PC-9 (cell line): Measurements from ENCODE around the gene CALR3.

Experiments
- EZH2 ChIP-seq: fragments of 200-600 bp; sonication (generic); IDR thresholded peaks from 2 replicates; pipeline ENCODE4 v1.8.0; 2017; ENCODE audit warnings: antibody characterized with exemption, low read depth
- TF ChIP-seq, protein P1 (sequence below): fragments of 200-600 bp; sonication (generic); conservative IDR thresholded peaks from 2 replicates; pipeline ENCODE4 v1.6.1; 2017; ENCODE audit warnings: mixed run types, antibody characterized with exemption, mild to moderate bottlenecking, moderate library complexity

DNA sequence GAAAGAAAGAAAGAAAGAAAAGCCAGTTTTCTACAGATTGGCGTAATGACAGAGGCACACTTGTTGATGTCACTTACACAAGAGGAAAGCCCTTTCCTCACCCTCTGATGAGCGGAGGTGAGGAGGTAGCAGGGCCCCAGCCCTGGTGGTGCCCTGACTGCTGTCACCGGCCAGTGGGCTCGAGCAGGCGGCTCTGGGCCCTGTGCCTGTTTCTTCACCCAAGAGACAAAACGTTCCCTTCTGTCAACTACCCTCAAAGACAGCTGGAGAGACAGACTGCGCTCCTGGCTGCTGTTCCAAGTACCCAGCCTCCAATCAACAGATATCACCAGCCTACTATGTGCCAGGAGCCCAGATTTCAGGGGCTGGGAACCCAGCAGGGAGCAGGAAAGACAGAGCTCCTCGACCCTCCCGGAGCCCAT, 34.3 kb downstream of the CALR3 start:
- TF ChIP-seq, protein P1, sequence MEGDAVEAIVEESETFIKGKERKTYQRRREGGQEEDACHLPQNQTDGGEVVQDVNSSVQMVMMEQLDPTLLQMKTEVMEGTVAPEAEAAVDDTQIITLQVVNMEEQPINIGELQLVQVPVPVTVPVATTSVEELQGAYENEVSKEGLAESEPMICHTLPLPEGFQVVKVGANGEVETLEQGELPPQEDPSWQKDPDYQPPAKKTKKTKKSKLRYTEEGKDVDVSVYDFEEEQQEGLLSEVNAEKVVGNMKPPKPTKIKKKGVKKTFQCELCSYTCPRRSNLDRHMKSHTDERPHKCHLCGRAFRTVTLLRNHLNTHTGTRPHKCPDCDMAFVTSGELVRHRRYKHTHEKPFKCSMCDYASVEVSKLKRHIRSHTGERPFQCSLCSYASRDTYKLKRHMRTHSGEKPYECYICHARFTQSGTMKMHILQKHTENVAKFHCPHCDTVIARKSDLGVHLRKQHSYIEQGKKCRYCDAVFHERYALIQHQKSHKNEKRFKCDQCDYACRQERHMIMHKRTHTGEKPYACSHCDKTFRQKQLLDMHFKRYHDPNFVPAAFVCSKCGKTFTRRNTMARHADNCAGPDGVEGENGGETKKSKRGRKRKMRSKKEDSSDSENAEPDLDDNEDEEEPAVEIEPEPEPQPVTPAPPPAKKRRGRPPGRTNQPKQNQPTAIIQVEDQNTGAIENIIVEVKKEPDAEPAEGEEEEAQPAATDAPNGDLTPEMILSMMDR = no peak
- no peak for TF ChIP-seq EZH2
